IPS-18a (cell line): ENCODE measurements around the gene SF3B2.
A peak's percentile ranks its signal among the peaks of the same experiment; 100 is the strongest.

Source experiments
- H3K27ac ChIP-seq: one replicate; pipeline ENCODE4 v1.5.1; 2013; ENCODE audit warnings: low read length
- H3K27me3 ChIP-seq: one replicate; pipeline ENCODE4 v1.6.1; 2013; ENCODE audit warnings: mild to moderate bottlenecking, low read length; ENCODE audit not compliant: control insufficient read depth, insufficient read depth
- H3K36me3 ChIP-seq: one replicate; pipeline ENCODE4 v1.6.1; 2013; ENCODE audit warnings: low read depth, low read length; ENCODE audit not compliant: control insufficient read depth
- H3K4me1 ChIP-seq: one replicate; pipeline ENCODE4 v1.6.1; 2013; ENCODE audit warnings: low read depth, low read length; ENCODE audit not compliant: control insufficient read depth
- H3K4me3 ChIP-seq: one replicate; pipeline ENCODE4 v1.5.1; 2013; ENCODE audit warnings: low read length
- H3K9ac ChIP-seq: one replicate; pipeline ENCODE4 v1.6.1; 2013; ENCODE audit warnings: mild to moderate bottlenecking, low read length, moderate library complexity
- H3K9me3 ChIP-seq: one replicate; pipeline ENCODE4 v1.6.1; 2013; ENCODE audit warnings: low read depth, low read length; ENCODE audit not compliant: control insufficient read depth

The SF3B2 gene

GRCh38 chr11:66042996-66043906 lies 8.9 kb upstream of the SF3B2 start:
- Histone ChIP-seq H3K9me3 (no peaks in the 10 kb centered on the region), H3K4me3 (no peak overlapping the region), H3K4me1 (peaks cover 14% of the 10 kb centered on the region), H3K9ac (no peak overlapping the region), H3K27ac (no peak overlapping the region), H3K36me3 (peaks cover 18% of the 10 kb centered on the region), H3K27me3 (no peaks in the 10 kb centered on the region)

GRCh38 chr11:66044757-66045156 lies 7.4 kb upstream of the SF3B2 start:
- Histone ChIP-seq H3K27ac (no peak overlapping the region), H3K9me3 (no peaks in the 10 kb centered on the region), H3K4me1 (peaks cover 21% of the 10 kb centered on the region), H3K4me3 (no peak overlapping the region), H3K27me3 (no peaks in the 10 kb centered on the region), H3K9ac (no peak overlapping the region), H3K36me3 (peaks cover 18% of the 10 kb centered on the region)

GRCh38 chr11:66045177-66045639 lies 7.0 kb upstream of the SF3B2 start:
- Histone ChIP-seq H3K27ac (no peak overlapping the region), H3K4me3 (no peak overlapping the region), H3K4me1 (peaks cover 21% of the 10 kb centered on the region), H3K9me3 (no peaks in the 10 kb centered on the region), H3K9ac (no peak overlapping the region), H3K36me3 (peaks cover 18% of the 10 kb centered on the region), H3K27me3 (no peaks in the 10 kb centered on the region)

GRCh38 chr11:66046901-66047300 lies 5.3 kb upstream of the SF3B2 start:
- no peak overlapping the region for H3K4me3 ChIP-seq
- H3K36me3 ChIP-seq: peaks cover 7% of the 10 kb centered on the region
- no peaks in the 10 kb centered on the region for H3K9me3 ChIP-seq
- no peak overlapping the region for H3K9ac ChIP-seq
- H3K27me3 ChIP-seq: no peaks in the 10 kb centered on the region
- H3K27ac ChIP-seq: no peak overlapping the region
- H3K4me1 ChIP-seq: peaks cover 31% of the 10 kb centered on the region

- Histone ChIP-seq H3K9me3 (no peaks in the 10 kb centered on the region), H3K4me3 (peak overlapping the region; percentile 72), H3K4me1 (peaks cover 31% of the 10 kb centered on the region), H3K27me3 (no peaks in the 10 kb centered on the region), H3K9ac (no peak overlapping the region), H3K36me3 (peaks cover 7% of the 10 kb centered on the region), H3K27ac (no peak overlapping the region)
Observed at GRCh38 chr11:66047541-66048365, 4.4 kb upstream of the SF3B2 start.

GRCh38 chr11:66048547-66049323 lies 3.4 kb upstream of the SF3B2 start, which contains the start of gene GAL3ST3:
GAL3ST3 (minus strand) TSS chr11:66049161; CDS start chr11:66045415, 3,746 bp downstream.
- no peaks in the 10 kb centered on the region for H3K27me3 ChIP-seq
- no peak within 1 kb of the TSS for H3K27ac ChIP-seq
- H3K9ac ChIP-seq: no peak within 1 kb of the TSS
- peaks cover 36% of the 10 kb centered on the region for H3K4me1 ChIP-seq
- H3K9me3 ChIP-seq: no peaks in the 10 kb centered on the region
- H3K36me3 ChIP-seq: peaks cover 4% of the 10 kb centered on the region
- H3K4me3 ChIP-seq: peak within 1 kb of the TSS; percentile 72

GRCh38 chr11:66050581-66051231 lies 1.5 kb upstream of the SF3B2 start:
- H3K4me1 ChIP-seq: peaks cover 28% of the 10 kb centered on the region
- no peak overlapping the region for H3K27ac ChIP-seq
- no peaks in the 10 kb centered on the region for H3K9me3 ChIP-seq
- H3K36me3 ChIP-seq: peaks cover 14% of the 10 kb centered on the region
- H3K9ac ChIP-seq: peak overlapping the region; percentile 84
- H3K27me3 ChIP-seq: no peaks in the 10 kb centered on the region
- peak overlapping the region; percentile 81 for H3K4me3 ChIP-seq

- Histone ChIP-seq H3K36me3 (peaks cover 18% of the 10 kb centered on the region), H3K27me3 (no peaks in the 10 kb centered on the region), H3K9me3 (no peaks in the 10 kb centered on the region), H3K27ac (peak overlapping the region; percentile 89), H3K4me1 (peaks cover 28% of the 10 kb centered on the region), H3K4me3 (peak overlapping the region; percentile 81), H3K9ac (peak overlapping the region; percentile 84)
Observed at GRCh38 chr11:66051371-66051765, 796 bp upstream of the SF3B2 start.

GRCh38 chr11:66052664-66052982 lies 459 bp downstream of the SF3B2 start:
- H3K9me3 ChIP-seq: no peaks in the 10 kb centered on the region
- peaks cover 28% of the 10 kb centered on the region for H3K4me1 ChIP-seq
- H3K9ac ChIP-seq: peak overlapping the region; percentile 92
- H3K4me3 ChIP-seq: peak overlapping the region; percentile 81
- no peaks in the 10 kb centered on the region for H3K27me3 ChIP-seq
- peak overlapping the region; percentile 43 for H3K27ac ChIP-seq
- H3K36me3 ChIP-seq: peaks cover 29% of the 10 kb centered on the region

GRCh38 chr11:66055021-66055420 lies 2.9 kb downstream of the SF3B2 start:
- Histone ChIP-seq H3K9me3 (no peaks in the 10 kb centered on the region), H3K4me3 (no peak overlapping the region), H3K36me3 (peaks cover 52% of the 10 kb centered on the region), H3K4me1 (peaks cover 15% of the 10 kb centered on the region), H3K27me3 (no peaks in the 10 kb centered on the region), H3K27ac (no peak overlapping the region), H3K9ac (no peak overlapping the region)
